ENCODE measurements around the gene NOD1.
"Not testable (repeated sequence)": the region's sequence is repeated elsewhere in the genome, so short reads cannot be mapped to it uniquely, and the experiment has no call there.

NOD1 gene

DNA sequence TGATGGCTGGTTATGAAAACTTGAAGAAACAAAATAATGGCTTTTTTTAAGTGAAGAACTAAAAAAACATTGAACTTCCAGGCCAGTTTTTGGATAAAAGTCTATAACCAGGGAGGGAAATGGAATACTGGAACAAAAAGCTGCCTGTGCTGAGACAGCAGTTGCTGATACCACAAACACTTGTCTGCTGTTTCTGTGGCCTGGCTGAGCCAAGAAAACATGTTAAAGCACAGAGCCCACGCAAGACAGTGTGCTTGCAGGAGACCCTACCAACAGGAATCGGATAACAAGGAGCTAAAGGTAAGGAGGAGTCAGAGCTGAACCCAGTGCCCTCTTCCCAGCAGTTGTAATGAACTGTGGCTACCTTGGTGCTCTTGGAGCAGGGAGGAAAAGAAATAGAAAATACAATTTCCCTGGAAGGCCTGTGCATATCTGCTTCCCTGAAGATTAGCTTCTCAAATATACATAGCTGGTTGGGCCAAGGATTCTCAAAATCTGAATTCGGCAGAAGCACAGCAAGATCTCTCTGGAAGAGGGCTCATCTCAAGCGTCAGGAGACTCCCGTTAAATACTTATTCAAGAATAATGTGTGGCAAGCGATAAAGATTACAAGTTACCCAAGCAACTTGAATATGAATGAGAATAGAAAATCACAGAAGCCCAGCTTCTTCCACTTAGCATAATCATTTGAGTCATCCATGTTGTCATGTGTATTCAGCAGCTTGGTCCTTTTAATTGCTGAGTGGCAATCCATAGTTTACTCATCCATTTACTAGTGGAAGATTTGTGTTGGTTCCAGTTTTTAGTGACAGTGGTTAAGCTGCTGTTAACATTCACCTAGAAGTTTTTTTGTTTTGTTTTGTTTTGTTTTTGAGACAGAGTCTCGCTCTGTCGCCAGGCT is 87.6 kb downstream of the NOD1 start:
- Histone ChIP-seq H3K27ac (replicated peaks) (no peak overlapping the region), H3K4me3 (replicated peaks; ENCODE audit: insufficient read depth, low read length) (no peak overlapping the region), H3K27me3 (ENCODE audit: insufficient read depth, poor library complexity, severe bottlenecking) (no peaks in the 10 kb centered on the region)
- DNase-seq (ENCODE audit: low read depth in 1 of 2, low spot score in 1 of 2): no peak
- TF ChIP-seq GABPA (IDR thresholded peaks at IDR 0.05; ENCODE audit: low read depth) (no peak), REST (IDR thresholded peaks at IDR 0.05; ENCODE audit: insufficient replicate concordance, low read depth) (no peak), SPI1 (IDR thresholded peaks at IDR 0.05; ENCODE audit: borderline replicate concordance, low read depth) (no peak), POLR2AphosphoS5 (IDR thresholded peaks at IDR 0.05; ENCODE audit: low read depth) (no peak)
- TF ChIP-seq, protein P1, sequence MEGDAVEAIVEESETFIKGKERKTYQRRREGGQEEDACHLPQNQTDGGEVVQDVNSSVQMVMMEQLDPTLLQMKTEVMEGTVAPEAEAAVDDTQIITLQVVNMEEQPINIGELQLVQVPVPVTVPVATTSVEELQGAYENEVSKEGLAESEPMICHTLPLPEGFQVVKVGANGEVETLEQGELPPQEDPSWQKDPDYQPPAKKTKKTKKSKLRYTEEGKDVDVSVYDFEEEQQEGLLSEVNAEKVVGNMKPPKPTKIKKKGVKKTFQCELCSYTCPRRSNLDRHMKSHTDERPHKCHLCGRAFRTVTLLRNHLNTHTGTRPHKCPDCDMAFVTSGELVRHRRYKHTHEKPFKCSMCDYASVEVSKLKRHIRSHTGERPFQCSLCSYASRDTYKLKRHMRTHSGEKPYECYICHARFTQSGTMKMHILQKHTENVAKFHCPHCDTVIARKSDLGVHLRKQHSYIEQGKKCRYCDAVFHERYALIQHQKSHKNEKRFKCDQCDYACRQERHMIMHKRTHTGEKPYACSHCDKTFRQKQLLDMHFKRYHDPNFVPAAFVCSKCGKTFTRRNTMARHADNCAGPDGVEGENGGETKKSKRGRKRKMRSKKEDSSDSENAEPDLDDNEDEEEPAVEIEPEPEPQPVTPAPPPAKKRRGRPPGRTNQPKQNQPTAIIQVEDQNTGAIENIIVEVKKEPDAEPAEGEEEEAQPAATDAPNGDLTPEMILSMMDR (IDR thresholded peaks at IDR 0.05; ENCODE audit: insufficient read depth, low read length): no peak

DNA sequence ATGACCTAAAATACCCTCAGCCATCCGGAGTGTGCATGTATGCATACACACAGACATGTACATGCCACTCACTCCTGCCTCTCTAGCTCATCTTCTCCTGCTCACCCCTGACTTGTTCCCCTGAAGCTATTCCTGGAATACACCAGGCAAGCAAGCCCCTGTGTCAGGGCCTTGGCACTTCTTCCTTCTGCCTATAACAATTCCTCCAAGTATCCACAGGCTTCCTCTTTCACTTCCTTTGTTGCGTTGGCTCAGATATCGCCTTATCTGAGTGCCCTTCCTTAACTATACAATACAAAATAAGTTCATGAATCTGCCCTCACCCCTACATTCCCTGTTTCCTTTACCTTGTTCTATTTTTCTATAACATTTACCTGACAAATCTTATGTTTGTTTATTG is 88.8 kb downstream of the NOD1 start:
- peak in 1 of 2 experiments; percentile 20 for DNase-seq (ENCODE audit: low read depth in 1 of 2, low spot score in 1 of 2)
- Histone ChIP-seq H3K27me3 (ENCODE audit: insufficient read depth, poor library complexity, severe bottlenecking) (no peaks in the 10 kb centered on the region), H3K27ac (replicated peaks) (no peak overlapping the region), H3K4me3 (replicated peaks; ENCODE audit: insufficient read depth, low read length) (no peak overlapping the region)
- TF ChIP-seq, protein P1 (IDR thresholded peaks at IDR 0.05; ENCODE audit: insufficient read depth, low read length): no peak
- TF ChIP-seq POLR2AphosphoS5 (IDR thresholded peaks at IDR 0.05; ENCODE audit: low read depth) (no peak), SPI1 (IDR thresholded peaks at IDR 0.05; ENCODE audit: borderline replicate concordance, low read depth) (peak; percentile 62; the same call in 1 of the 2 replicates), GABPA (IDR thresholded peaks at IDR 0.05; ENCODE audit: low read depth) (no peak), REST (IDR thresholded peaks at IDR 0.05; ENCODE audit: insufficient replicate concordance, low read depth) (no peak)

DNA sequence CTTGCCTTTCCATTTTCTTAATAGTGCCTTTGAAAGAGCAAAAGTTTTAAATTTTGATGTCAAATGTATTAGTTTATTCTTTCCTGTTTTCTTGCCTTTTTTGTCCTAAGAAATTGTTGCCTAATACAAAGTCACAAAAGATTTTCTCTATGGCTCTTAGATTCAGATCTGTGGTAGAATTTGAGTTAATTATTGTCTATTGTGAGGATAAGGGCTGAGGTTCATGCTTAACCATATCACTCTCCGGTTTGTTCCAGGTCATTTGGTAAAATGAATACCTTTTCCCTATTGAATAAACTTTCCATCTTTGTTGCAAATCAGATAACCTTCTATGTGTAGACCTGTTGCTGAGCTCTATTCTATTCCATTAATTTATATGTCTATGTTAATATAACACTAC is 96.0 kb downstream of the NOD1 start:
- Histone ChIP-seq H3K27ac (replicated peaks) (no peak overlapping the region), H3K27me3 (ENCODE audit: insufficient read depth, poor library complexity, severe bottlenecking) (no peaks in the 10 kb centered on the region), H3K4me3 (replicated peaks; ENCODE audit: insufficient read depth, low read length) (no peak overlapping the region)
- TF ChIP-seq POLR2AphosphoS5 (IDR thresholded peaks at IDR 0.05; ENCODE audit: low read depth): no peak
- no peak for TF ChIP-seq REST (IDR thresholded peaks at IDR 0.05; ENCODE audit: insufficient replicate concordance, low read depth)
- no peak for TF ChIP-seq SPI1 (IDR thresholded peaks at IDR 0.05; ENCODE audit: borderline replicate concordance, low read depth)
- TF ChIP-seq, protein P1 (IDR thresholded peaks at IDR 0.05; ENCODE audit: insufficient read depth, low read length): no peak
- no peak for TF ChIP-seq GABPA (IDR thresholded peaks at IDR 0.05; ENCODE audit: low read depth)
- no peak for DNase-seq (ENCODE audit: low read depth in 1 of 2, low spot score in 1 of 2)

DNA sequence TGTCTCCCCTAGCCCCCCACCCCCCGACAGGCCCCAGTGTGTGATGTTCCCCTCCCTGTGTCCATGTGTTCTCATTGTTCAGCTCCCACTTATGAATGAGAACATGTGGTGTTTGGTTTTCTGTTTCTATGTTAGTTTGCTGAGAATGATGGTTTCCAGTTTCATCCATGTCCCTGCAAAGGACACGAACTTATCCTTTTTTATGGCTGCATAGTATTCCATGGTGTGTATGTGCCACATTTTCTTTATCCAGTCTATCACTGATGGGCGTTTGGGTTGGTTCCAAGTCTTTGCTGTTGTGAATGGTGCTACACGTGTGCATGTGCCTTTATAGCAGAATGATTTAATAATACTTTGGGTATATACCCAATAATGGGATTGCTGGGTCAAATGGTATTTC is 97.8 kb downstream of the NOD1 start:
- H3K27ac ChIP-seq (replicated peaks); H3K4me3 ChIP-seq (replicated peaks; ENCODE audit: insufficient read depth, low read length); DNase-seq (ENCODE audit: low read depth in 1 of 2, low spot score in 1 of 2): not testable (repeated sequence)

More for the DNA sequence above, 97.8 kb downstream of the NOD1 start:
- H3K27me3 ChIP-seq (ENCODE audit: insufficient read depth, poor library complexity, severe bottlenecking): not testable (repeated sequence)
